ENCODE data around the gene PPP2R5C.

DNA sequence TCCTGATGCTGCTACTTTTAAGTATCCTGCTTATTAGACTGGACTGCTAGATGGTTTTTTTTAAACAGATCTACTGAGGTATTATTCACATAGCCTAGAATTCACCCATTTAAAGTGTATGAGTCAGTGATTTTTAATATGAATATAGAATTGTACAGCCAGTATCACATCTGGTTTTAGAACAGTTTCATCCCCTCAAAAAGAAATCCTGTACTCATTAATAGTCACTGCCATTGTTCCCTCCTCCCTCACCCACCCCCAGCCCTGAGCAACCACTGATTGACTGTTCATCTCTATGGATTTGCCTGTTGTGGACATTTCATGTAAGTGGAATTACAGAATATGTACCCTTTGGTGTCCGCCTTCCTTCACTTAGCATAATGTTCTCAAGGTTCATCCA is 98.4 kb downstream of the PPP2R5C start:
- TF ChIP-seq, protein P1, sequence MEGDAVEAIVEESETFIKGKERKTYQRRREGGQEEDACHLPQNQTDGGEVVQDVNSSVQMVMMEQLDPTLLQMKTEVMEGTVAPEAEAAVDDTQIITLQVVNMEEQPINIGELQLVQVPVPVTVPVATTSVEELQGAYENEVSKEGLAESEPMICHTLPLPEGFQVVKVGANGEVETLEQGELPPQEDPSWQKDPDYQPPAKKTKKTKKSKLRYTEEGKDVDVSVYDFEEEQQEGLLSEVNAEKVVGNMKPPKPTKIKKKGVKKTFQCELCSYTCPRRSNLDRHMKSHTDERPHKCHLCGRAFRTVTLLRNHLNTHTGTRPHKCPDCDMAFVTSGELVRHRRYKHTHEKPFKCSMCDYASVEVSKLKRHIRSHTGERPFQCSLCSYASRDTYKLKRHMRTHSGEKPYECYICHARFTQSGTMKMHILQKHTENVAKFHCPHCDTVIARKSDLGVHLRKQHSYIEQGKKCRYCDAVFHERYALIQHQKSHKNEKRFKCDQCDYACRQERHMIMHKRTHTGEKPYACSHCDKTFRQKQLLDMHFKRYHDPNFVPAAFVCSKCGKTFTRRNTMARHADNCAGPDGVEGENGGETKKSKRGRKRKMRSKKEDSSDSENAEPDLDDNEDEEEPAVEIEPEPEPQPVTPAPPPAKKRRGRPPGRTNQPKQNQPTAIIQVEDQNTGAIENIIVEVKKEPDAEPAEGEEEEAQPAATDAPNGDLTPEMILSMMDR (IDR thresholded peaks at IDR 0.05): no peak
- TF ChIP-seq POLR2A (IDR thresholded peaks at IDR 0.05): no peak
- TF ChIP-seq POLR2AphosphoS5 (IDR thresholded peaks at IDR 0.05): no peak
- TF ChIP-seq EP300 (IDR thresholded peaks at IDR 0.05): no peak

Measured in upper lobe of left lung (tissue), 4 donors.